GM21825 (cell line): ENCODE results near the gene LCN1.
"Not testable (repeated sequence)": the region's sequence is repeated elsewhere in the genome, so short reads cannot be mapped to it uniquely, and the experiment has no call there.

ENCODE experiments used
- ATAC-seq: cut with Tn5 transposase; IDR thresholded peaks from one replicate; pipeline ENCODE4 v1.9.1; 2021; ENCODE audit warnings: mild to moderate bottlenecking, moderate library complexity; ENCODE audit not compliant: unreplicated experiment

The LCN1 gene

DNA sequence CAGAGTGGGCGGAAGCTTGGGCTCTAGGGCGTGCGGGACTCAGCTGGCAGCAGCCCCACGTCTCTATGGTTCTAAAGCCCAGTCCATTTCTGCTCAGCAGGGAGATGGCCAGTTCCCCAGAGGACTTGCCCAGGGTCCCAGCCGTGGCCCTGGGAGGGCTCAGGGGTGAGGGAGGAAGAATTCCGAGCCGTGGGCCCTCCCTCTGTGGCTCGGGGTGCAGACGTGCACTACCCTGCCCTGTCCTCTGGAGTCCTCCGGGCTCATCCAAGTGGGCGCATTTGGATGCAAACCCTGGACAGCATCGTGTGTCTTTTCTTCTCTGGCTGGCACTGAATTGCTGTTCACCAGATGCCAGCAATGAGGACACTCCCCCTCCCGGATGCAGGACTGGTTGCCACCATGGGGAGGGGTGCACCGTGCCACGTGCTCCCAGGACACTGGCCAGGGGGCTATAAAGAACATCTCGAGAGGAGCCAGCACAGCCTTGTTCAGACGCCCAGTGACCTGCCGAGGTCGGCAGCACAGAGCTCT is 24.5 kb downstream of the LCN1 start, which contains the start of gene OBP2A:
OBP2A (plus strand) TSS at position 481 of the 531 bp plus-strand sequence. CDS start 55 bp downstream, outside the sequence.
- not testable (repeated sequence) for ATAC-seq

DNA sequence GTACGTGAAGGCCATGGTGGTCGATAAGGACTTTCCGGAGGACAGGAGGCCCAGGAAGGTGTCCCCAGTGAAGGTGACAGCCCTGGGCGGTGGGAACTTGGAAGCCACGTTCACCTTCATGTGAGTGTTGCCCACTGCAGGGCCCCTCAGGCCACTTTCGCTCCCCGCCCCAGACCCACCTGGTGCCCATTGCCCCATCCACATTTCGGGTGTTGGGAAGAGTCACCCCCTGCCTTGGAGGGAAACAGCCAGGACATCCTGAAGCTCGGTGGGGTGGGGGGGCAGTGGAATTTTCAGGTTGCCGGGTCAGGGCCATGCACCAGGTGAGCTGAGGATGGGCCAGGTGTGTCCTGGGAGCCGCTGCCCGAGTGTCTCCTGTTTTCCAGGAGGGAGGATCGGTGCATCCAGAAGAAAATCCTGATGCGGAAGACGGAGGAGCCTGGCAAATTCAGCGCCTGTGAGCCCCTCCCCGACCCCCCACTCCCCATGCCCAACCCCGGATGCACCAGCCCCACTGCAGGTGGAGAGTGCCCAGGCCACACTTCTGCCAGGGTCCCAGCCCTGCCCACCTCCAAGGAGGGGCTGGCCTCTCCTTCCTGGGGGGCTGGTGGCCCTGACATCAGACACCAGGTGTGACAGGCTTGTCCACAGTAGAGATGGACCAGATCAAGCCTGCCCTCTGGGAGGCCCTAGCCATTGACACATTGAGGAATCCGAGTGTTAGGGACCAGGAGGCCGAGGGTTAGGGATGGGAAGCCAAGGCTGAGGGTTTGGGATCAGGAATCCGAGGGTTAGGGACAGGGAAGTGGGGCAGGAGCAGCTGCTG is 25.8 kb downstream of the LCN1 start:
- not testable (repeated sequence) for ATAC-seq

DNA sequence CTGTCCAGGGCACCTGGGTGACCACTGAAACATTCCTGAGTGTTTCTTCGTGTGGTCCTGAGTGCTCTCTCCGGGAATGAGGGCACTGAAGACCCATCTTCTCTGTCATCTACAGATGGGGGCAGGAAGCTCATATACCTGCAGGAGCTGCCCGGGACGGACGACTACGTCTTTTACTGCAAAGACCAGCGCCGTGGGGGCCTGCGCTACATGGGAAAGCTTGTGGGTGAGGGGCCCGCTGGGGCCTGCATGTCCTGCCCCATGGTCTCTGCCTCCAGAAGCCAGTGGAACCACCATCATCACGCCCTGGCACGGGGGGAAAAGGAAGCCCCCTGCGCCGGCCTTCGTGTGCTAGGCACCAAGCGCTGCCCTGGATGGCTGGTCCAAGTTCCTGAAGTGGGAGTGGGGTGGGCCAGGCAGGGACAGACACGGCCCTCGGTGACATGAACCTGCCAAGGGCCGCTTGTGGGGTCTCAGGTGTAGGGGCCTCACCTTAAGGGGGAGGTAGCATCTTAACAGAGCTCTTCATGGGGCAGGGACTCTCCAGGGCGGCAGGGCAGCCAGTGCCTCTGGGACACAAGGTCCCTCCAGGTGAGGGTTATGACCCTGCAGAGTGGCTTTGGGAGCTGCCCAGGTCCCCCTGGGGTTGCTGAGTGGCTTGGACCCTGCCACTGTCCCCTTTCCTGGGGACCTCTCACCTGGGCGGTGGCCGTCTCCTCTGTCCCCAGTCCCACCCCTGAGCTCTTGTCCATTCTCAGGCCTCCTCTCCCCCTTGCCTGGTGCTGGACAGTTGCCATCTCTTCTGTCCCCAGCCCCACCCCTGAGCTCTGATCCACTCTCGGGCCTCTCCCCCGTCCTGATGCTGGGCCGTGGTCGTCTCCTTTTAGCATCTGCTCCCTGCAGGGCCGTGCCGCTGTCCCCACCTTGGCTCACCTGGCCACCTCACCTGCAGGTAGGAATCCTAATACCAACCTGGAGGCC is 26.8 kb downstream of the LCN1 start:
- no peak for ATAC-seq

DNA sequence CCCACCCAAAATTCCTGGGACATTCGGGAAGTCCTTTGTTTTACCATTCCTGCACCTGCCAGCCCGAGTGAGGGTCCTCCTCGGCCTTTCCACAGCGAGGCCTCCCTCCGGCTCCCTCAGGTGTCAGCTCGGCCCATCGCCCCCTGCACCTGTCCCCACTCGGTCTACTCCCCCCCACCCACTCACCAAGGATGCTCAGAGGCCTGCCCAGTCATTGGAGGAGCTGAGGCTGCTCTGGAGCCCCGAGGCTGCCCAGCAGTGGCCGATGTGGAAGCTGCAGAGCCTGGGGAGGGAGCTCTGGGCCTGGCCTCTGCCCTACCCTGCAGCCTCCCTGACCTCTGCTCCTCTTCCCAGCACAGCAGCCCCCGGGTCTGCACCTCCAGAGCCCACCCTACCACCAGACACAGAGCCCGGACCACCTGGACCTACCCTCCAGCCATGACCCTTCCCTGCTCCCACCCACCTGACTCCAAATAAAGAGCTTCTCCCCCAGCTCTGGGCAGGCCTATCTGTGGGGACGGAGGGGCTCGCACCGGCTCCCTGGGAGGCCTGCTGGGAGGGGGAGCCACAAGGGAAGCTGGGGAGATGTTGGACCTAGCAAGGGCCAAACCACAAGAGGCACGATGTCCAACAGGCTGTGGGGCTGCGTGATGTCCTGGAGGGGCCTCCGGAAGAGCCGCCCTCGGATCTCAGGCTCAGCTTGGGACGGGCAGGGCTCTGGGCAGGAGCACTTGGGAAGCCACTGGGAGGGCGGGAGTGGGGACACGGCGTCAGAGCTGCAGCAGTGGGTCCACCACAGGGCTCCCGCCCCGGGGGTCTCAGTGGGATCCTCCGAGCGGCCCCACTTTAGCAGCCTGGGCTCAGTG is 28.5 kb downstream of the LCN1 start:
- ATAC-seq: not testable (repeated sequence)

DNA sequence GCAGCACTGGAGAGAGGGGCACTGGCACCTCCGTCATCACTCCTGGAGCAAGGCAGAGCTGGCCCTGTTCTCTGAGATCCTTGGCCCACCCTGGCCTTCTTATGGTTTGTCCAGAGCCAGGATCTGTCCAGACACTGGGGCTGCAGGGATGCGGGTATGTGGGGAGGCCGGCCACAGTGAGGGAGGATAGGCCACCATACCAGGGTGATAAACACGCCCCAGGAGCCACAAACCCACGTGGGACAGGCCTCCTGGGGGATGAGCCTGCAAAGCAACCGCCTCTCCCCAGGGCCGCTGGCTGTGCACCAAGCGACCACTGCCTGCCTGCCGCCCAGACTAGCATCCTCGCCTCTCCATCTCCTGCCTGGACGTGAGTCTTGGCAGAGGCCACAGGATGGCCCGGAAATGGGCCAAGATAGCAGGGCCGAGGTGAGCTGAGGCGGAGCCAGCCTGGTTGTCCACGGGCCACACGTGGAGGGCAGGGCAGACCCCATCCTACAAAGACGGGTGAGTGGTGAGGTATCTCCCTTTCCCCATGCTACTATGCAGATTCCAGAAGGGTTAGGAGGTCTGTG is 29.2 kb downstream of the LCN1 start:
- no peak for ATAC-seq

DNA sequence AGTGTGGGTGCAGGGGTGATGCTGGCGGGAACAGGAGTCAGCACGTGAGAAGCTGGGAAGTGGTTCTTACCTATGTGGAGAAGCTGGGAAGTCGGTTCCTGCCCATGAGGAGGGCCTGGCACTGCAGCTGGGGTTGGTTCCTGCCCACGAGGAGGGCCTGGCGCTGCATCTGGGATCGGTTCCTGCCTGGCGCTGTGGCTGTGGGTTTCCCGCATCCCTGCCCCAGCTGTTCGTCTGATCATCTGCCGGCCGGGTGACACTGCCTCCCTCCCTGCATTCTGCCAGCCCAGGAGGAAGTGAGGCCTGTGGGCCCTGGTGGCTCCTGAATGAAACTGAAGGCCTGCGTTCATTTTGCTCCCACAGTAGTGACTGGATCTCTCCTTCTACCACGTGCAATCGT is 29.8 kb downstream of the LCN1 start:
- no peak for ATAC-seq

DNA sequence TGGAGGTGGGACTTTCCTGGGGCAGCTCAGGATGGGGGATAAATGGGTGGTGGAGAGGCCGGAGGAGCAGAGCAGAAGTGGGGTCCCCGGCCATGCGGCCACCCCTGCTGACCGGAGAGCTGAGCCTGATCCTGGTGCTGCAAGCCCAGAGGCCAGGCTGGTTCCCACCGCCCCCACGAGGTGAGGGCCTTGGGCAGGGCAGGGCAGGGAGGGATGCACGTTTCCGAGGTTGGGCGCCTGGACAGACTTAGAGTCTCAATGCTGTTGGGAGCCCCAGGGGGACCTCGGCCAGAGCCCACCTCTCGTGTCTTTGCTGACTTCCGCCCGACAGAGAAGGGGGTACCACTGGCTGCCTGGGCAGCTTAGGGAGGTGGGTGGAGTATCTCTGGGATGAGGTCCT is 30.2 kb downstream of the LCN1 start:
- no peak for ATAC-seq

DNA sequence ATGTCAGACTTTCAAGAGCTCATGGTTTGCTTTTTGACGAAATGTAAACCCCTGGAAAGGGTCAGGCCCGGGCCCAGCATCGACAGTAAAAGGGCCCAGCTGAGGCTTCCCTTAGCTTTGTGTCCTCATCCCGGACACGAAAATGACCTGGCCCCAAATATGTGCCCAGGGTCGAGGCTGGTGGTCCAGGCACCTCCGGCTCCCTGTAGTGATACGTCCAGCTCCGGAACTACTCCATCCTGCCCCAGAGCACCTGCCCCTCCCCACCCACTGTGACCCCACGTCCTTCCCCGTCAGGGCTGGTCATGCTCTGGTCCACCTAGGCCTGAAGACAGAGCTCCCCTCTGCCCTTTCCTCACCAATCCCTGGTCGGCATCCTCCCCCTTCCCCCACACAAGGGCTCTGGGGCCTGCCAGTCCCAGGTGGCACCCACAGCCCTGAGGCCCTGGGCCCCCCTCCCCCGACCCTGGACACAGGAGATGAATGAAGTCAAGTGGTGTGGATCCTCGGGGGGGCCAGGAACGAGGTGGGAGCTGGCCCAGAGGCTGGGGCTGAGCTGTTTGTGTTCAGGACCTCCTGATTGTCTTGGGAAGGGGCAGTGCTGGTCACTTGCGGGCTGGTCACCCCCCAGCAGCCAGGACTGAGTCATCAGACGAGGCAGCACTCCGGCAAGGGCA is 30.9 kb downstream of the LCN1 start:
- no peak for ATAC-seq

DNA sequence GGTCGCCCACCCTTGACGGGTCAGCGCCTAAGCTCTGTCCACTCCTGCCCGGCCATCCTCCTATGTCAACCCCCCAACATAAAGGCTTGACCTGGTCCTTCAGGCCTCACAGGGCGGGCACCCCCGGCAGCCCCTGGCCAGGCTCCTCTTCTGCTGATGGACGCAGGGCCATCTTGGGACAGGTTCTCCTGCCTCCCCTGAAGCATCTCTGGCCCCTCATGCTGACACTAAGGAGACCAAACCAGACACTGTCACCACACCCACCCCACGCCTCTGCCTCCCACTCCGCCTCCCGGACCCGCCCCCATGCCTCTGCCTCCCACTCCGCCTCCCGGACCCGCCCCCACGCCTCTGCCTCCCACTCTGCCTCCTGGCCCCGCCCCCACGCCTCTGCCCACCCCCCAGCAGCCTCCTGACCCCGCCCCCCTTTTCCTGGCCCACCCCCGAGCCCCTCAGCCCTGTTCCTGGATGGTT is 31.5 kb downstream of the LCN1 start:
- ATAC-seq: no peak

DNA sequence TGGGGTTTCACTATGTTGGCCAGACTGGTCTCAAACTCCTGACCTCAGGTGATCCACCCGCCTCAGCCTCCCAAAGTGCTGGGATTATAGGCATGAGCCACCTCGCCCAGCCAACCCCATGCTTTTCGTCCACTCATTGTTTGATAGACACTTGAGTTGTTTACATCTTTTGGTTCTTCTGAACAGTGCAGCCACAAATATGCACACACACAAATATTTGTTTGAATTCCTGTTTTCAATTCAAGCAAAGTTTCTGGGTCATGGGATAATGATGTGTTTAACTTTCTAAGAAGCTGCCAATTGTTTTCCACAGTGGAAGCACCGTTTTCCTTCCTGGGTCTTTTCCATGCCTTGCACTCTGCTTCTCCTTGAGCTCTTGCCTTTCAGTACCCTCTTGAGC is 33.5 kb downstream of the LCN1 start:
- ATAC-seq: no peak

DNA sequence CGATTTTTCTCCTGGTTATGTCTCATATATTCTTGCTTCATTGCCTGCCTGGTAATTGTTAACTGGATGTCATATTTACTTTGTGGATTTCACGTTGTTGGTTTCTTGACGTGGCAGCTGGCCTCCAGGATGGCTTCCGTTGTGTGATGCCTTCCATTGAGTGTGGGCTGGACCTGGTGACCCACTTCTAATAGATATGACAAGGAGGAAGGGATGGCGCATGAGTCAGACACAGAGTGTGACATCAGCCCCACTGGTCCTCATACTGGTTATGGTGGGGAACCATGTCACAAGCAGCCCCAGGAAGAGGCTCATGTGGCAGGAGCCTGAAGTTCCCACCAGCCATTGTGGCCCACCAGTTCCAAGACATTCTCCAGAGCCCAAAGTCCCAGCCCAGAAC is 34.0 kb downstream of the LCN1 start:
- no peak for ATAC-seq

DNA sequence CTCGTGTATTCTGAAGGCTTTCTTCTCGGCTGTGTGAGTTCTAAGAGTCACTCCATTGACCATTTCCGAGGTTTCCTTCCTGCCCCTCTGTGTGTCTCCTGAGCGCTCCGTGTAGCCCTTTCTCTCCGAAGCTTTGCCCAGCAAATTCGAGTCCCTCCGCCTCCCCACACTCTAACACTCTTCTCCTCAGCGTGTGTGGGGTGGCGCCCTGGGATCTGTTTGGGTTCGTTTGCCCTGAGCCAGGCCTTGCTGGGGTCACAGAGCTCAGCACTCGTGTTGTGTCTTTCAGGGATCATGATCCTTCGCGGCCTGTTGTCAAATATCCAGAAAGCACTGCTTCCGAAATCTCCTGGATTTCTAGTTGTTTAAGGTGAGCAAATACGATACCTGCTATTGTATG is 34.7 kb downstream of the LCN1 start:
- ATAC-seq: no peak

DNA sequence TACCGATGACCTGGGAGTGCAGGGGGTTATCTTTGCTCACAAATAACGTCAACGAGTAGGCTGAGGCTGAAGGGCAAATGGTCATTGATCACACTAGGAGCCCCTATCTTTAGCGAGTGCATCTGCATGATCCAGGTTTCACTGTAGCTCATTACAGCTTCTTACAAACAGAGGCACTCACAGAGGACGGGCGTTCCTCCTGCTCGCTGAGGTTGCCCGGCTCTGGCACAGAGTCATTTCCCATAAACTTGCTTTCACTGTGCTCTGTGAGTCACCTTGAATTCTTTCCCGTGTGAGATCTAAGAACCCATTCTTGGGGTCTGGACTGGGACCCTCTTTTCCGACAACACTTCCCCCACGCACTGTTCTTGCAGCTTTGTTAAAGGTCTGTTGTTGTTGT is 38.4 kb downstream of the LCN1 start:
- no peak for ATAC-seq

DNA sequence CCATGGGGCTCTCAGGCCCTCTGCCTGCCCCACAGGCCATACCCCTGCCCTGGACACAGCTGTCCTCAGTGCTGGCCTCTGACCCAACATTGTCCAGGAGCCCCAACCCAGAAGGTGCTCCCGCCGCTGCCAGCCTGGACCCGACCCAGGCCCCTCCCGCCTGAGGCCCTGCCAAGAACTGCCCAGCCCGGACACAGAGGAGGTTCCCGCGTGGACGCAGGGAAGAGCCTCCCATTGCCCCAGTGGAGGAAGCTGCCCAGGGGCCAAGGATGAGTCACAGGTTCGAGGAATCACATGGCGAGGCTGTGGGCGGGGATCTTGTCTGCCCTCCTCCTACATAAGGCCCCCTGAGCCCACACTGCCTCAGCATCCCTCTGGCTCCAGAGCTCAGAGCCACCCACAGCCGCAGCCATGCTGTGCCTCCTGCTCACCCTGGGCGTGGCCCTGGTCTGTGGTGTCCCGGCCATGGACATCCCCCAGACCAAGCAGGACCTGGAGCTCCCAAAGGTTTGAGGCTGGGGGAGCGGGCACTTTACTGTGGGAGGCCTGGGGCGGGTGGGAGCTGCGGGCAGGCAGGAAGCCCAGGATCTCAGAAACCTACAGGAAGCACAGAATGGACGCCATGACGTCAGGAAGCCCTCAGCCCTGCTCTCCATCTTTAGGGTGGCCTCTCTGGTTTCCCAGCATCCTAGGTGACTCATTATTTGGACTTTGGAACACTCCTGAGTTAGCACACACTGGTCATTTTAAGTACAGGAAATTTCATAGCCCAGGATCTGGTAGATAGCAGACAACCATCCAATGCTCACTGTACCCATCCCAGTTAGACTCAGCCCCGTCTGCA is 40.4 kb downstream of the LCN1 start, which contains the start of gene PAEP:
PAEP (plus strand) TSS at position 366 of the 844 bp plus-strand sequence.
- no peak for ATAC-seq

DNA sequence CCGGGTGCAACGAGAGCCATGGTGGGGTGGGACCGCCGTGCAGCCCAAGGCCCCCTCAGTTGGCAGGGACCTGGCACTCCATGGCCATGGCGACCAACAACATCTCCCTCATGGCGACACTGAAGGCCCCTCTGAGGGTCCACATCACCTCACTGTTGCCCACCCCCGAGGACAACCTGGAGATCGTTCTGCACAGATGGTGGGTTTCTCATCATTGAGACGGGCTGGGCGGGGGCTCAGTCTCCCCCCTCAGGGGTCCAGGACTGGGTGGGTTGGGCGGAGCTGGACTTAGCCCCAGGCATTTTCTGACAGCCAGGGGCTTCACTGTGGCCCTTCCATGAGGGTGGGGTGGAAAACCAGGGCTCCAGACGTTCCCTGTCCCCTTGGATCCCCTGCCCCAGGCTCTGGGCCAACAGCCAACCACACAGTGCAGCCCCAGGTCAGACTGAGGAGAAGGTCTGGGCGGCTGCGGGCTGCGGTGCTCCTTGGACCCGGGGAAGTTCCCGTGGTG is 41.0 kb downstream of the LCN1 start:
- ATAC-seq: no peak

DNA sequence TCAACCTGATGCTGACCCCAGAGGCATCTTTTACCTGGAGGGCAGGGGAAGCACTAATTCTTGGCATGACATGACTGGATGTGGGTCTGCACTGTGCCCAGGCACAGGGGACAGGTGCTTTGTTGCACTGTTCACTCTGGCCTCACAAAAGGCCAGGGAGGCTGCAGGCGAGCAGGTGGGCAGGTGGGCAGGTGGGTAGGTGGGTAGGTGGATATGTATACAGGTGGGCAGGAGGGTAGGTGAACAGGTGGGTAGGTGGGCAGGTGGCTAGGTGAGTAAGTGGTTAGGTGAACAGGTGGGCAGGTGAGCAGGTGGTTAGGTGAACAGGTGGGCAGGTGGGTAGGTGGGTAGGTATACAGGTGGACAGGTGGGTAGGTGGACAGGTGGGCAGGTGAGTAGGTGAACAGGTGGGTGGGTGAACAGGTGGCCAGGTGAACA is 41.8 kb downstream of the LCN1 start:
- ATAC-seq: no peak

DNA sequence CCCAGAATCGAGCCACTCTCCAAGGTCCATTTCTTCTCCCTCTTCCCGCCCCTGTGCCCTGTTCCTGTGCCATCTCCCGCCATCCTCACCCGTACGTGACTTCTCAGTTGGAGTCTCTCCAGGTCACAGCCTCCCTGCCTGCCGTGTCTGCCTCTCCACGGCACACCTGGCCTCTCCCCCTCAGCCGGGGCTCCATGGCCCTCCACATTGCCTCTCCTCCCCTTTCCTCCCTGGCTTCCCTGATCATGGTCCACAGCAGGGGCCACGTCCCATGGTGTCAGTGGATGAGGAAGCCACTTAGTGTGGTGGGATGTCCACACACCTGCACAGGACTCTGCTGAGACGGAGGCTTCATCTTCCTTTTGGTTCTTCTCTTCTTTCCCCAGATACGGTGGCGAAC is 42.6 kb downstream of the LCN1 start:
- ATAC-seq: no peak

DNA sequence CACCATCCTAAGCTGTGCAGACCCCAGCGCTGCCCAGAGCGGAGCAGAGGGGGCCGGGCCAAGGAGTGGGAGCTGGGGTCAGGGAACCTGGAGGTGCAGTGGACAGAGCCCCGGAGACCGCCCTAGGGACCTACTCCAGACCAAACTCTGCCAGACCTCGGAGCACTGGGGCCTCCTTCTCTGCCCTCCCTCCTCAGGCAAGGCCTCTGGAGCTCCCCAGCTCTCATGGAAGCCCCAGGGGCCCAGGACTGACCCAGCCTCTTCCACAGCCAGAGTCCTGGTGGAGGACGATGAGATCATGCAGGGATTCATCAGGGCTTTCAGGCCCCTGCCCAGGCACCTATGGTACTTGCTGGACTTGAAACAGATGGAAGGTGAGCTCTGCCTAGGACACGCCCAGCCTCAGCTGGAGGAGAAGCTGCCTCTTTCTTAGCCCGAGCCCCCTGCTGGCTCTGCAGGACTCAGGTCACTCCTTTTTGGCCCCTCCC is 43.9 kb downstream of the LCN1 start:
- ATAC-seq: no peak
